ENCODE measurements around the gene UBA52.

DNA sequence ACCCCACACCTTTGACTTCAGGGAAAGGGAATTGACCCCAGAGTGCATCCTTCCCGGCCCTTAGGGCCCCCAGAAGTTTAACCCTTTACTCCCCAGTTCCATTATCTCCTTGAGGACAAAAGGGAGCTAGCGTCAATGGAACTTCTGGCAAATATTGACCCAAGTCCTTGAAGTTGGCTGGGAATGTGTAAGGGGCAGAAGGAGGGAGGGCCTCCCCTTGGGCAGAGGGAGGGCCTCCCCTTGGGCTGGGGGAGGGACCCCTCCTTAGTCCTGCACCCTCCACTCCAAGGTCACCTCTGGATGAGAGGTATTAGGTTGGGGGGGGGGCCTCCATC lies 38.0 kb downstream of the UBA52 start:
- TF ChIP-seq GATA2 (IDR thresholded peaks at IDR 0.05; ENCODE audit: low read depth, low read length) (no peak), GATA3 (IDR thresholded peaks at IDR 0.05; ENCODE audit: low read depth, low read length) (no peak)

Data from SH-SY5Y (cell line).